Stimulated activated CD8-positive, alpha-beta memory T cell treated with anti-CD3 and anti-CD28 coated beads, Interleukin-12 subunit alpha, Interleukin-12 subunit beta, amount 100 ng/mL, for 24 hours (primary cell): ENCODE data around the gene STOM.

Source experiments
- DNase-seq: peaks from one replicate; pipeline ENCODE4 v3.0.0-alpha.2; 2020; ENCODE audit errors: extremely low read depth

STOM gene

GRCh38 chr9:121371495-121372061, 1.5 kb upstream of the STOM start:
- DNase-seq: no peak

GRCh38 chr9:121368745-121369144, 1.3 kb downstream of the STOM start:
- no peak for DNase-seq

GRCh38 chr9:121368138-121368522, 1.9 kb downstream of the STOM start:
- DNase-seq: no peak

- no peak for DNase-seq
Measured at GRCh38 chr9:121367306-121368137, 2.5 kb downstream of the STOM start.

GRCh38 chr9:121366611-121367192, 3.3 kb downstream of the STOM start:
- no peak for DNase-seq

- DNase-seq: no peak
Measured at GRCh38 chr9:121365564-121365963, 4.5 kb downstream of the STOM start.

- no peak for DNase-seq
Measured at GRCh38 chr9:121364886-121365285, 5.2 kb downstream of the STOM start.

- DNase-seq: no peak
Measured at GRCh38 chr9:121364077-121364476, 6.0 kb downstream of the STOM start.

- DNase-seq: no peak
Measured at GRCh38 chr9:121363622-121363961, 6.5 kb downstream of the STOM start.

GRCh38 chr9:121362813-121363621, 7.0 kb downstream of the STOM start:
- no peak for DNase-seq

- no peak for DNase-seq
Measured at GRCh38 chr9:121360601-121361374, 9.3 kb downstream of the STOM start.

GRCh38 chr9:121359351-121360294, 10.4 kb downstream of the STOM start:
- no peak for DNase-seq

- no peak for DNase-seq
Measured at GRCh38 chr9:121358751-121359150, 11.3 kb downstream of the STOM start.

GRCh38 chr9:121357011-121357410, 13.0 kb downstream of the STOM start:
- DNase-seq: no peak

- DNase-seq: no peak
Measured at GRCh38 chr9:121354762-121355161, 15.3 kb downstream of the STOM start.

- no peak for DNase-seq
Measured at GRCh38 chr9:121354141-121354540, 15.9 kb downstream of the STOM start.

GRCh38 chr9:121353241-121354061, 16.6 kb downstream of the STOM start:
- DNase-seq: peak; percentile 16

GRCh38 chr9:121350993-121351561, 19.0 kb downstream of the STOM start:
- DNase-seq: no peak

- DNase-seq: no peak
Measured at GRCh38 chr9:121350036-121350435, 20.0 kb downstream of the STOM start.
